Esophagus muscularis mucosa (tissue), 4 donors: ENCODE results near the gene TXNDC15.

ENCODE experiments used
- EP300 ChIP-seq: sonication (generic); formaldehyde crosslinking; IDR thresholded peaks from one replicate; pipeline ENCODE4 v1.6.1; 2017; ENCODE audit warnings: antibody characterized with exemption
- POLR2A ChIP-seq: fragments of 450-650 bp; IDR thresholded peaks from one replicate; pipeline ENCODE4 v1.6.1; 2017; ENCODE audit warnings: antibody characterized with exemption, moderate library complexity, mild to moderate bottlenecking, low read depth
- POLR2AphosphoS5 ChIP-seq, 2 donors: sonication (generic); formaldehyde crosslinking; IDR thresholded peaks; one replicate each; pipeline ENCODE4 v1.6.1; 2017; ENCODE audit warnings: antibody characterized with exemption in 2 of 2
- TF ChIP-seq, protein P1 (sequence below), 3 experiments: fragments of 200-600 bp in 2 of 3; fragments of 450-650 bp in 1 of 3; sonication (generic) in 2 of 3; IDR thresholded peaks; one replicate each; pipeline ENCODE4 v1.5.1; 2017 to 2019; ENCODE audit warnings: antibody characterized with exemption in 3 of 3, mild to moderate bottlenecking in 2 of 3, moderate library complexity in 1 of 3

- TF ChIP-seq, protein P1, sequence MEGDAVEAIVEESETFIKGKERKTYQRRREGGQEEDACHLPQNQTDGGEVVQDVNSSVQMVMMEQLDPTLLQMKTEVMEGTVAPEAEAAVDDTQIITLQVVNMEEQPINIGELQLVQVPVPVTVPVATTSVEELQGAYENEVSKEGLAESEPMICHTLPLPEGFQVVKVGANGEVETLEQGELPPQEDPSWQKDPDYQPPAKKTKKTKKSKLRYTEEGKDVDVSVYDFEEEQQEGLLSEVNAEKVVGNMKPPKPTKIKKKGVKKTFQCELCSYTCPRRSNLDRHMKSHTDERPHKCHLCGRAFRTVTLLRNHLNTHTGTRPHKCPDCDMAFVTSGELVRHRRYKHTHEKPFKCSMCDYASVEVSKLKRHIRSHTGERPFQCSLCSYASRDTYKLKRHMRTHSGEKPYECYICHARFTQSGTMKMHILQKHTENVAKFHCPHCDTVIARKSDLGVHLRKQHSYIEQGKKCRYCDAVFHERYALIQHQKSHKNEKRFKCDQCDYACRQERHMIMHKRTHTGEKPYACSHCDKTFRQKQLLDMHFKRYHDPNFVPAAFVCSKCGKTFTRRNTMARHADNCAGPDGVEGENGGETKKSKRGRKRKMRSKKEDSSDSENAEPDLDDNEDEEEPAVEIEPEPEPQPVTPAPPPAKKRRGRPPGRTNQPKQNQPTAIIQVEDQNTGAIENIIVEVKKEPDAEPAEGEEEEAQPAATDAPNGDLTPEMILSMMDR (IDR thresholded peaks at IDR 0.05) = no peak
- TF ChIP-seq POLR2A (no peak), POLR2AphosphoS5 (IDR thresholded peaks at IDR 0.05) (no peak), EP300 (no peak)
These were observed 32.6 kb downstream of the TXNDC15 start for GRCh38 chr5:134906811-134907210.
